ENCODE data around the gene LYZL1.

- TF ChIP-seq CTCF (IDR thresholded peaks at IDR 0.05) (no peak), STAT6 (CRISPR knock-in tag; conservative IDR thresholded peaks at IDR 0.05; ENCODE audit: low read depth) (no peak)
- TF ChIP-seq, protein P1, sequence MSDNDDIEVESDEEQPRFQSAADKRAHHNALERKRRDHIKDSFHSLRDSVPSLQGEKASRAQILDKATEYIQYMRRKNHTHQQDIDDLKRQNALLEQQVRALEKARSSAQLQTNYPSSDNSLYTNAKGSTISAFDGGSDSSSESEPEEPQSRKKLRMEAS (CRISPR knock-in tag; IDR thresholded peaks at IDR 0.05): no peak
Measured at GRCh38 chr10:29316308-29317026, 27.6 kb downstream of the LYZL1 start.
